ENCODE results near the gene WDSUB1. TPM values are rescaled to one million over a fixed set of nuclear protein-coding genes. Genes with fewer than 3 reads are reported as not detected.

Gene WDSUB1
- total RNA-seq, 3 donors from 2014 or later = 7.5 to 12.5 (median 9.1) TPM

GRCh38 chr2:159279700-159280099 lies 6.8 kb downstream of the WDSUB1 start:
- Histone ChIP-seq H3K4me1 (ENCODE audit: low read depth) (no peaks in the 10 kb centered on the region), H3K4me3 (no peak overlapping the region), H3K9me3 (no peaks in the 10 kb centered on the region), H3K36me3 (ENCODE audit: low read depth) (no peaks in the 10 kb centered on the region)
- TF ChIP-seq CTCF (IDR thresholded peaks at IDR 0.05) = no peak
- no peak for ATAC-seq
- intact Hi-C loops (cut with DNase I, micrococcal nuclease) = no loop called here
- DNase-seq = no peak

GRCh38 chr2:159275111-159275510 lies 11.4 kb downstream of the WDSUB1 start:
- Histone ChIP-seq H3K9me3 (no peaks in the 10 kb centered on the region), H3K36me3 (ENCODE audit: low read depth) (no peaks in the 10 kb centered on the region), H3K4me1 (ENCODE audit: low read depth) (no peaks in the 10 kb centered on the region), H3K4me3 (no peak overlapping the region)
- intact Hi-C loops (cut with DNase I, micrococcal nuclease) = no loop called here
- ATAC-seq (no peak), DNase-seq (no peak)
- no peak for TF ChIP-seq CTCF (IDR thresholded peaks at IDR 0.05)

GRCh38 chr2:159272156-159272555 lies 14.3 kb downstream of the WDSUB1 start:
- H3K9me3 ChIP-seq = no peaks in the 10 kb centered on the region
- no peak overlapping the region for H3K4me3 ChIP-seq
- no peak for TF ChIP-seq CTCF (IDR thresholded peaks at IDR 0.05)
- DNase-seq (no peak), ATAC-seq (no peak)
- no peaks in the 10 kb centered on the region for H3K4me1 ChIP-seq (ENCODE audit: low read depth)
- intact Hi-C loops (cut with DNase I, micrococcal nuclease) = no loop called here
- no peaks in the 10 kb centered on the region for H3K36me3 ChIP-seq (ENCODE audit: low read depth)

GRCh38 chr2:159270744-159271379 lies 15.6 kb downstream of the WDSUB1 start:
- H3K4me3 ChIP-seq = no peak overlapping the region
- H3K36me3 ChIP-seq (ENCODE audit: low read depth) = no peaks in the 10 kb centered on the region
- ATAC-seq (no peak), DNase-seq (no peak)
- intact Hi-C loops (cut with DNase I, micrococcal nuclease) = no loop called here
- TF ChIP-seq CTCF (IDR thresholded peaks at IDR 0.05) = no peak
- H3K9me3 ChIP-seq = no peaks in the 10 kb centered on the region
- H3K4me1 ChIP-seq (ENCODE audit: low read depth) = no peaks in the 10 kb centered on the region

GRCh38 chr2:159267921-159268320 lies 18.6 kb downstream of the WDSUB1 start:
- ATAC-seq = no peak
- no peaks in the 10 kb centered on the region for H3K36me3 ChIP-seq (ENCODE audit: low read depth)
- no peaks in the 10 kb centered on the region for H3K4me1 ChIP-seq (ENCODE audit: low read depth)
- TF ChIP-seq CTCF (IDR thresholded peaks at IDR 0.05) = no peak
- no peak for DNase-seq
- H3K4me3 ChIP-seq = no peak overlapping the region
- no peaks in the 10 kb centered on the region for H3K9me3 ChIP-seq
- intact Hi-C loops (cut with DNase I, micrococcal nuclease) = no loop called here

GRCh38 chr2:159266554-159266953 lies 19.9 kb downstream of the WDSUB1 start:
- H3K36me3 ChIP-seq (ENCODE audit: low read depth) = no peaks in the 10 kb centered on the region
- ATAC-seq (no peak), DNase-seq (no peak)
- no peaks in the 10 kb centered on the region for H3K4me1 ChIP-seq (ENCODE audit: low read depth)
- intact Hi-C loops (cut with DNase I, micrococcal nuclease) = no loop called here
- H3K9me3 ChIP-seq = no peaks in the 10 kb centered on the region
- H3K4me3 ChIP-seq = no peak overlapping the region
- TF ChIP-seq CTCF (IDR thresholded peaks at IDR 0.05) = no peak
